ENCODE results near the gene SPATA20.

Gene SPATA20

DNA sequence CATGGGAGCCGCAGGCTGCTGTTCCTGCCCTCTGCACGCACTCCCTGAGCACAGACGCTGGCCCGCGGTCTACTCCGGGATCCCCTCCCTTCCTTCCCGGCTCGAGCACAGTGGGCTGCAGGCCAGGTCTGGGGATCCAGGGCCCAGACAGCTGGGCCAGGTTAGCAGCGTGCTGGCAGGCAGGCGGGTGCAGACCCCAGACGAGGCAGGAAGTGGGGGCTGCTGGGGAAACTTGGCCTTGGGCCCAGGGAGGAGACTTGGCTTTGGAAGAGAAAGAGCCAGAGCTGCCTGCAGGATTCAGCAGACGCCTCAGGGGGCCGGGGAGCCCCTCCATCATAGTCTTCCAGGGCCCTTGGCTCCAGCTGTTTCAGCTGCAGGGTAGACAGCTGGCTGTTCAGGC lies 57.5 kb downstream of the SPATA20 start:
- peak; percentile 93 for DNase-seq

DNA sequence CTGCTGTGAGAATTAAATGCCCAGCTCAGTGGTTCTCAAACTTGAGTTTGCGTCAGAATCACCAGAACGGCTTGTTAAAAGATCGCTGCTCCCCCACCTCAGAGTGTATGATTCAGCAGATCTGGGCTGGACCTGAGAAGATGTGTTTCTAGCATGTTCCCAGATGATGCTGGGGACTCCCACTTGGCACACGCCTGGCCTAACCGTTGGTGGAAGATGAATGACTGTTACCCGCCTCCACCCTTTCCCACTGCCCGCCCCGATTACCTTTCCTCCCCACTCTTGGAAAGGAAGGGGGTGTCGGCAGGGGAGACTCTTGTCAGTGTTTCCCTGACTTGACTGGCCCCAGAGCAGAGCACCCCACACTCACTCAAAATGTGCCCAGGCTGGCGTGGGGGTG lies 58.5 kb downstream of the SPATA20 start:
- DNase-seq, result no peak
